NK-92 (cell line): Measurements from ENCODE around the gene PYROXD2.

ENCODE experiments used
- DNase-seq: peaks from one replicate; lab custom pipeline; 2025; ENCODE audit not compliant: unreplicated experiment; lab: John Stamatoyannopoulos, UW

The PYROXD2 gene

GRCh38 chr10:98338318-98338717 lies 76.7 kb downstream of the PYROXD2 start:
- DNase-seq = no peak

- DNase-seq = no peak
Measured at GRCh38 chr10:98337484-98337883, 77.5 kb downstream of the PYROXD2 start.
